ENCODE measurements around the gene POF1B.

- TF ChIP-seq ESRRG (CRISPR knock-in tag; IDR thresholded peaks at IDR 0.05) (no peak), CREB5 (CRISPR knock-in tag; IDR thresholded peaks at IDR 0.05; ENCODE audit: low read depth) (no peak), ISL1 (CRISPR knock-in tag; IDR thresholded peaks at IDR 0.05) (no peak), CSRNP3 (CRISPR knock-in tag; IDR thresholded peaks at IDR 0.05) (no peak), ARNTL (CRISPR knock-in tag; IDR thresholded peaks at IDR 0.05; ENCODE audit: borderline replicate concordance, low read depth) (no peak), RARB (CRISPR knock-in tag; IDR thresholded peaks at IDR 0.05) (no peak)
Observed at GRCh38 chrX:85326234-85327059, 53.0 kb downstream of the POF1B start.
